ENCODE results near the gene ARPC2.

DNA sequence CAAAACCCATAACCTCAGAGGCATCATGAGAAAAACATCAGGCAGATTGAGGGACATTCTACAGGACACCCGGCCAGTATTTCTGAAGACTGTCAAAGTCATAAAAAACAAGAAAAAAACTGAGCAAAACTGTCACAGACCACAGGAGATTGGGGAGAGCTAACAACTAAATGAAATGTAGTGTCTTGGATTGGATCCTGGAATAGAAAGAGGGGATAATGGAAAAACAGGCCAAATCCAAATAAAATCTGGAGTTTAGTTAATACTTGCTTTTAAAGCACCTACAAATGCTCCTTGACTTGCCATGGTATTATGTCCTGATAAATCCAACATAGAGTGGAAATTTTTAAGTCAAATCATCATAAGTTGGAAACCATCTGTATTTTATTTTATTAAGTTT lies 32.7 kb upstream of the ARPC2 start:
- TF ChIP-seq POLR2A (IDR thresholded peaks at IDR 0.05) = no peak
- TF ChIP-seq, protein P1, sequence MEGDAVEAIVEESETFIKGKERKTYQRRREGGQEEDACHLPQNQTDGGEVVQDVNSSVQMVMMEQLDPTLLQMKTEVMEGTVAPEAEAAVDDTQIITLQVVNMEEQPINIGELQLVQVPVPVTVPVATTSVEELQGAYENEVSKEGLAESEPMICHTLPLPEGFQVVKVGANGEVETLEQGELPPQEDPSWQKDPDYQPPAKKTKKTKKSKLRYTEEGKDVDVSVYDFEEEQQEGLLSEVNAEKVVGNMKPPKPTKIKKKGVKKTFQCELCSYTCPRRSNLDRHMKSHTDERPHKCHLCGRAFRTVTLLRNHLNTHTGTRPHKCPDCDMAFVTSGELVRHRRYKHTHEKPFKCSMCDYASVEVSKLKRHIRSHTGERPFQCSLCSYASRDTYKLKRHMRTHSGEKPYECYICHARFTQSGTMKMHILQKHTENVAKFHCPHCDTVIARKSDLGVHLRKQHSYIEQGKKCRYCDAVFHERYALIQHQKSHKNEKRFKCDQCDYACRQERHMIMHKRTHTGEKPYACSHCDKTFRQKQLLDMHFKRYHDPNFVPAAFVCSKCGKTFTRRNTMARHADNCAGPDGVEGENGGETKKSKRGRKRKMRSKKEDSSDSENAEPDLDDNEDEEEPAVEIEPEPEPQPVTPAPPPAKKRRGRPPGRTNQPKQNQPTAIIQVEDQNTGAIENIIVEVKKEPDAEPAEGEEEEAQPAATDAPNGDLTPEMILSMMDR (IDR thresholded peaks at IDR 0.05) = no peak
